Osteocyte (in vitro differentiated cells): ENCODE data around the gene OR8B4. TPM values are rescaled to one million over a fixed set of nuclear protein-coding genes. Genes with fewer than 3 reads are reported as not detected.
"Not testable (repeated sequence)": the region's sequence is repeated elsewhere in the genome, so short reads cannot be mapped to it uniquely, and the experiment has no call there.

Source experiments
- DNase-seq: peaks from one replicate; pipeline ENCODE4 v3.0.0; 2021; ENCODE audit warnings: mixed read lengths; ENCODE audit not compliant: unreplicated experiment; ENCODE audit errors: extremely low spot score
- H3K27ac Mint-ChIP-seq: one replicate; pipeline ENCODE4 v1.8.0; 2021; ENCODE audit warnings: mild to moderate bottlenecking, mixed read lengths; ENCODE audit not compliant: unreplicated experiment
- H3K27me3 Mint-ChIP-seq: one replicate; pipeline ENCODE4 v1.8.0; 2021; ENCODE audit warnings: mixed read lengths; ENCODE audit not compliant: unreplicated experiment
- H3K36me3 Mint-ChIP-seq: one replicate; pipeline ENCODE4 v1.8.0; 2021; ENCODE audit warnings: mixed read lengths; ENCODE audit not compliant: unreplicated experiment
- H3K4me1 Mint-ChIP-seq: one replicate; pipeline ENCODE4 v1.8.0; 2021; ENCODE audit warnings: mixed read lengths; ENCODE audit not compliant: unreplicated experiment
- H3K4me3 Mint-ChIP-seq: one replicate; pipeline ENCODE4 v1.8.0; 2021; ENCODE audit warnings: mild to moderate bottlenecking, moderate library complexity, mixed read lengths; ENCODE audit not compliant: unreplicated experiment
- H3K9me3 Mint-ChIP-seq: one replicate; pipeline ENCODE4 v1.8.0; 2021; ENCODE audit warnings: mixed read lengths; ENCODE audit not compliant: unreplicated experiment
- CTCF ChIP-seq: fragments of 200-600 bp; sonication (generic); IDR thresholded peaks from 2 replicates; pipeline ENCODE4 v1.5.0; 2021; ENCODE audit warnings: antibody characterized with exemption, mild to moderate bottlenecking, moderate library complexity
- total RNA-seq: library from RNA; stranded (reverse); gene quantifications from 2 replicates; pipeline ENCODE4 v1.2.1, GENCODE V29; 2021

Gene OR8B4
- total RNA-seq, 1 donor from 2014 or later, result not detected

GRCh38 chr11:124398924-124399323, 25.7 kb downstream of the OR8B4 start, which contains the start of gene OR8B3:
OR8B3 (minus strand) TSS chr11:124399024; CDS start chr11:124397351, 1,673 bp downstream.
- DNase-seq, result no peak
- Mint-ChIP-seq H3K27ac (no peak within 1 kb of the TSS), H3K4me1 (peaks cover 4% of the 10 kb centered on the region), H3K9me3 (peaks cover 3% of the 10 kb centered on the region), H3K4me3 (no peak within 1 kb of the TSS), H3K36me3 (no peaks in the 10 kb centered on the region), H3K27me3 (no peaks in the 10 kb centered on the region)
- no peak for TF ChIP-seq CTCF

- not testable (repeated sequence) for H3K4me1 Mint-ChIP-seq, DNase-seq, H3K27me3 Mint-ChIP-seq, H3K4me3 Mint-ChIP-seq, H3K36me3 Mint-ChIP-seq, H3K9me3 Mint-ChIP-seq, H3K27ac Mint-ChIP-seq
Observed at GRCh38 chr11:124396847-124397246, 27.8 kb downstream of the OR8B4 start.

GRCh38 chr11:124394408-124394807, 30.3 kb downstream of the OR8B4 start:
- H3K27ac Mint-ChIP-seq, result no peak overlapping the region
- no peak for TF ChIP-seq CTCF
- H3K36me3 Mint-ChIP-seq, result no peaks in the 10 kb centered on the region
- no peak for DNase-seq
- no peaks in the 10 kb centered on the region for H3K4me1 Mint-ChIP-seq
- H3K4me3 Mint-ChIP-seq, result no peak overlapping the region
- no peaks in the 10 kb centered on the region for H3K27me3 Mint-ChIP-seq
- no peaks in the 10 kb centered on the region for H3K9me3 Mint-ChIP-seq

GRCh38 chr11:124384399-124384798, 40.3 kb downstream of the OR8B4 start, which contains the start of gene OR8B2:
OR8B2 (minus strand) TSS chr11:124384499; CDS start chr11:124383343, 1,156 bp downstream.
- Mint-ChIP-seq H3K4me3 (no peak within 1 kb of the TSS), H3K27ac (no peak within 1 kb of the TSS), H3K4me1 (no peaks in the 10 kb centered on the region), H3K9me3 (no peaks in the 10 kb centered on the region), H3K36me3 (no peaks in the 10 kb centered on the region), H3K27me3 (no peaks in the 10 kb centered on the region)
- DNase-seq, result no peak
- TF ChIP-seq CTCF, result no peak

GRCh38 chr11:124382857-124383256, 41.8 kb downstream of the OR8B4 start:
- H3K27ac Mint-ChIP-seq, H3K4me3 Mint-ChIP-seq, H3K27me3 Mint-ChIP-seq, DNase-seq, H3K9me3 Mint-ChIP-seq, H3K36me3 Mint-ChIP-seq, H3K4me1 Mint-ChIP-seq: not testable (repeated sequence)

GRCh38 chr11:124380585-124380984, 44.1 kb downstream of the OR8B4 start:
- Mint-ChIP-seq H3K27me3 (no peaks in the 10 kb centered on the region), H3K27ac (no peak overlapping the region)

More at GRCh38 chr11:124380585-124380984, 44.1 kb downstream of the OR8B4 start:
- DNase-seq, result no peak
- Mint-ChIP-seq H3K36me3 (no peaks in the 10 kb centered on the region), H3K9me3 (no peaks in the 10 kb centered on the region), H3K4me1 (no peaks in the 10 kb centered on the region), H3K4me3 (no peak overlapping the region)
- no peak for TF ChIP-seq CTCF
